PFSK-1 (cell line): Measurements from ENCODE around the gene GPR42.

Source experiments
- FOXP2 ChIP-seq: optimal IDR thresholded peaks from 2 replicates; pipeline ENCODE3; 2011; ENCODE audit warnings: borderline replicate concordance, control low read depth, inconsistent platforms; ENCODE audit not compliant: insufficient read depth; ENCODE audit errors: extremely low read length, extremely low read depth
- POLR2AphosphoS5 ChIP-seq: IDR thresholded peaks from 2 replicates; pipeline ENCODE4 v1.6.1; 2012; ENCODE audit warnings: low read depth, mild to moderate bottlenecking, control low read depth, low read length, moderate library complexity
- REST ChIP-seq, 2 experiments: IDR thresholded peaks; 2 replicates each; pipeline versions ENCODE4 v1.6.1 to v1.8.0; 2011 to 2012; ENCODE audit warnings: low read depth in 2 of 2, low read length in 2 of 2, control low read depth in 1 of 2, inconsistent platforms in 1 of 2, mild to moderate bottlenecking in 1 of 2, moderate library complexity in 1 of 2; ENCODE audit not compliant: insufficient read depth in 1 of 2
- SIN3A ChIP-seq: IDR thresholded peaks from 2 replicates; pipeline ENCODE4 v1.6.1; 2012; ENCODE audit warnings: mild to moderate bottlenecking, low read length, moderate library complexity, borderline replicate concordance; ENCODE audit not compliant: insufficient read depth
- TAF1 ChIP-seq: IDR thresholded peaks from 2 replicates; pipeline ENCODE4 v1.6.1; 2012; ENCODE audit warnings: low read length, control low read depth, borderline replicate concordance; ENCODE audit not compliant: insufficient read depth

The GPR42 gene

GRCh38 chr19:35409191-35409590, 38.3 kb downstream of the GPR42 start:
- TF ChIP-seq SIN3A (no peak), POLR2AphosphoS5 (no peak), REST (IDR thresholded peaks at IDR 0.05; ENCODE audit: insufficient read depth in 1 of 2, low read depth in 2 of 2, low read length in 2 of 2) (no peak), FOXP2 (no peak), TAF1 (no peak)

- TF ChIP-seq POLR2AphosphoS5: no peak
- TF ChIP-seq SIN3A: no peak
- TF ChIP-seq TAF1: no peak
- TF ChIP-seq FOXP2: no peak
- no peak for TF ChIP-seq REST (IDR thresholded peaks at IDR 0.05; ENCODE audit: insufficient read depth in 1 of 2, low read depth in 2 of 2, low read length in 2 of 2)
Observed at GRCh38 chr19:35410487-35410886, 39.6 kb downstream of the GPR42 start.

GRCh38 chr19:35414442-35414841, 43.6 kb downstream of the GPR42 start:
- no peak for TF ChIP-seq TAF1
- no peak for TF ChIP-seq POLR2AphosphoS5
- no peak for TF ChIP-seq FOXP2
- no peak for TF ChIP-seq REST (IDR thresholded peaks at IDR 0.05; ENCODE audit: insufficient read depth in 1 of 2, low read depth in 2 of 2, low read length in 2 of 2)
- TF ChIP-seq SIN3A: no peak

GRCh38 chr19:35416331-35416730, 45.5 kb downstream of the GPR42 start:
- no peak for TF ChIP-seq SIN3A
- no peak for TF ChIP-seq TAF1
- TF ChIP-seq POLR2AphosphoS5: no peak

- no peak for TF ChIP-seq SIN3A
Observed at GRCh38 chr19:35417278-35417677, 46.4 kb downstream of the GPR42 start.

GRCh38 chr19:35417713-35418534, 47.1 kb downstream of the GPR42 start:
- TF ChIP-seq FOXP2: no peak
- TF ChIP-seq TAF1: no peak
- no peak for TF ChIP-seq REST (IDR thresholded peaks at IDR 0.05; ENCODE audit: insufficient read depth in 1 of 2, low read depth in 2 of 2, low read length in 2 of 2)
- no peak for TF ChIP-seq POLR2AphosphoS5
- no peak for TF ChIP-seq SIN3A
